K562 treated with DMSO at 1 percent for 24 hours (cell line): Measurements from ENCODE around the gene ZNF638. TPM values are rescaled to one million over a fixed set of nuclear protein-coding genes. Genes with fewer than 3 reads are reported as not detected.

Experiments used
- total RNA-seq: library from RNA; unstranded; fragments of 300-600 nt; gene quantifications from 2 replicates; pipeline ENCODE4 v1.2.3, GENCODE V29; 2022; ENCODE audit warnings: low read depth; ENCODE audit not compliant: insufficient read depth

Gene ZNF638, protein sequence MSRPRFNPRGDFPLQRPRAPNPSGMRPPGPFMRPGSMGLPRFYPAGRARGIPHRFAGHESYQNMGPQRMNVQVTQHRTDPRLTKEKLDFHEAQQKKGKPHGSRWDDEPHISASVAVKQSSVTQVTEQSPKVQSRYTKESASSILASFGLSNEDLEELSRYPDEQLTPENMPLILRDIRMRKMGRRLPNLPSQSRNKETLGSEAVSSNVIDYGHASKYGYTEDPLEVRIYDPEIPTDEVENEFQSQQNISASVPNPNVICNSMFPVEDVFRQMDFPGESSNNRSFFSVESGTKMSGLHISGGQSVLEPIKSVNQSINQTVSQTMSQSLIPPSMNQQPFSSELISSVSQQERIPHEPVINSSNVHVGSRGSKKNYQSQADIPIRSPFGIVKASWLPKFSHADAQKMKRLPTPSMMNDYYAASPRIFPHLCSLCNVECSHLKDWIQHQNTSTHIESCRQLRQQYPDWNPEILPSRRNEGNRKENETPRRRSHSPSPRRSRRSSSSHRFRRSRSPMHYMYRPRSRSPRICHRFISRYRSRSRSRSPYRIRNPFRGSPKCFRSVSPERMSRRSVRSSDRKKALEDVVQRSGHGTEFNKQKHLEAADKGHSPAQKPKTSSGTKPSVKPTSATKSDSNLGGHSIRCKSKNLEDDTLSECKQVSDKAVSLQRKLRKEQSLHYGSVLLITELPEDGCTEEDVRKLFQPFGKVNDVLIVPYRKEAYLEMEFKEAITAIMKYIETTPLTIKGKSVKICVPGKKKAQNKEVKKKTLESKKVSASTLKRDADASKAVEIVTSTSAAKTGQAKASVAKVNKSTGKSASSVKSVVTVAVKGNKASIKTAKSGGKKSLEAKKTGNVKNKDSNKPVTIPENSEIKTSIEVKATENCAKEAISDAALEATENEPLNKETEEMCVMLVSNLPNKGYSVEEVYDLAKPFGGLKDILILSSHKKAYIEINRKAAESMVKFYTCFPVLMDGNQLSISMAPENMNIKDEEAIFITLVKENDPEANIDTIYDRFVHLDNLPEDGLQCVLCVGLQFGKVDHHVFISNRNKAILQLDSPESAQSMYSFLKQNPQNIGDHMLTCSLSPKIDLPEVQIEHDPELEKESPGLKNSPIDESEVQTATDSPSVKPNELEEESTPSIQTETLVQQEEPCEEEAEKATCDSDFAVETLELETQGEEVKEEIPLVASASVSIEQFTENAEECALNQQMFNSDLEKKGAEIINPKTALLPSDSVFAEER (N-terminal part only)
- 54.2 and 55.7 TPM in 2 replicates for total RNA-seq

GRCh38 chr2:71331581-71332434 is at the start of gene ZNF638:
TSS of gene ZNF638 (plus strand) at chr2:71331782. CDS start at chr2:71348955, 17,173 bp downstream.

DNA sequence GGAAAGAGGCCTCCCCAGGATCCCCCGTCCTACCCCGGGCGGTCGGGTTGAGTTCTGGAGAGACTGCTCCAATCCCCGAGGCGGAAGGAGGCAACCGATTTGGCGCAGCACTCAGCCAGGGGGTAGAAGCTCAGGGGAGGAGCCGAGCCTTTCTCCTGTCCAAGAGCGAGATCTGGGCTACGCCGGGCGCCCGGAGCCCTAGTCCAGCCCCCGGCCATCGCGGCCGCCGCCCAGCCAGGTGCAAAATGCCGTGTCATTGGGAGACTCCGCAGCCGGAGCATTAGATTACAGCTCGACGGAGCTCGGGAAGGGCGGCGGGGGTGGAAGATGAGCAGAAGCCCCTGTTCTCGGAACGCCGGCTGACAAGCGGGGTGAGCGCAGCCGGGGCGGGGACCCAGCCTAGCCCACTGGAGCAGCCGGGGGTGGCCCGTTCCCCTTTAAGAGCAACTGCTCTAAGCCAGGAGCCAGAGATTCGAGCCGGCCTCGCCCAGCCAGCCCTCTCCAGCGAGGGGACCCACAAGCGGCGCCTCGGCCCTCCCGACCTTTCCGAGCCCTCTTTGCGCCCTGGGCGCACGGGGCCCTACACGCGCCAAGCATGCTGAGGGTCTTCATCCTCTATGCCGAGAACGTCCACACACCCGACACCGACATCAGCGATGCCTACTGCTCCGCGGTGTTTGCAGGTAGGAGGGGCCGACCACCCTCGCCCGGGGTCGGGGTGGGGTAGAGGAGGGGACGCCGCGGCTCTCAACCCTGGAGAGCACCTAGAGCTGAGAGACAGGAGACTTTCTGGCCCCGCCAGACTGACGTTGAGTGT is 122.0 kb downstream of the ZNF638 start, which contains the start of gene DYSF:
TSS of gene DYSF (plus strand) at position 158 of the 817 bp plus-strand sequence.

Other genes with a start within 250 kb of the ZNF638 start
- gene MCEE, start 201.6 kb upstream of the ZNF638 start, total RNA-seq, result 12.5 and 14.4 TPM in 2 replicates
- gene MPHOSPH10, start 201.1 kb upstream of the ZNF638 start, total RNA-seq, result 15.1 and 16.4 TPM in 2 replicates
- 0.72 and 1.00 TPM in 2 replicates for gene PAIP2B, start 104.7 kb upstream of the ZNF638 start, total RNA-seq
- 1.3 and 1.5 TPM in 2 replicates for gene DYSF, start 121.8 kb downstream of the ZNF638 start, total RNA-seq